ENCODE results near the gene TNS1. TPM values are rescaled to one million over a fixed set of nuclear protein-coding genes. Genes with fewer than 3 reads are reported as not detected.

TNS1 gene
- total and polyA plus RNA-seq, 9 of the 15 experiments (the other 6 are each of a cell fraction or from before 2014, with no cell fraction given) = 0.13 to 2.7 (median 0.77) TPM

DNA sequence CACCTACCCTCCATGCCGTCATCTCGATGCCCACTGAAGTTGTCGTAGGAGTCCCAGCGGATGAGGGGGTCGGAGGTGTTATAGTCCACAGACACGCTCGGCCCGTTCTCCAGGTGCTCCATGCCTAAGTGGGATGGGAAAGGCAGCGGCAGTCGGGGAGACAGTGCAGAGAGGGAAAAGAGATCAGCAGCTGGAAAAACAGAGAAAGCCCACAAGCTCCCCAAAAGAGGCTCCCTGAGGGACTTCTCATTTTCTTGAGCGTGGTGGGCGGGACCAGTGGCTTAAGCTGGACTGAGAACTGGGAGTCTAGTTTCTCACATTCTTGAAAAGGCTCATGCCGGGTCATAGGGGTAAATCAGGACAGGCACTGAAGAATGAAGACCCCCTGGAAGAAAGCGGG is 121.9 kb downstream of the TNS1 start (continued):
- TF ChIP-seq, protein P1, sequence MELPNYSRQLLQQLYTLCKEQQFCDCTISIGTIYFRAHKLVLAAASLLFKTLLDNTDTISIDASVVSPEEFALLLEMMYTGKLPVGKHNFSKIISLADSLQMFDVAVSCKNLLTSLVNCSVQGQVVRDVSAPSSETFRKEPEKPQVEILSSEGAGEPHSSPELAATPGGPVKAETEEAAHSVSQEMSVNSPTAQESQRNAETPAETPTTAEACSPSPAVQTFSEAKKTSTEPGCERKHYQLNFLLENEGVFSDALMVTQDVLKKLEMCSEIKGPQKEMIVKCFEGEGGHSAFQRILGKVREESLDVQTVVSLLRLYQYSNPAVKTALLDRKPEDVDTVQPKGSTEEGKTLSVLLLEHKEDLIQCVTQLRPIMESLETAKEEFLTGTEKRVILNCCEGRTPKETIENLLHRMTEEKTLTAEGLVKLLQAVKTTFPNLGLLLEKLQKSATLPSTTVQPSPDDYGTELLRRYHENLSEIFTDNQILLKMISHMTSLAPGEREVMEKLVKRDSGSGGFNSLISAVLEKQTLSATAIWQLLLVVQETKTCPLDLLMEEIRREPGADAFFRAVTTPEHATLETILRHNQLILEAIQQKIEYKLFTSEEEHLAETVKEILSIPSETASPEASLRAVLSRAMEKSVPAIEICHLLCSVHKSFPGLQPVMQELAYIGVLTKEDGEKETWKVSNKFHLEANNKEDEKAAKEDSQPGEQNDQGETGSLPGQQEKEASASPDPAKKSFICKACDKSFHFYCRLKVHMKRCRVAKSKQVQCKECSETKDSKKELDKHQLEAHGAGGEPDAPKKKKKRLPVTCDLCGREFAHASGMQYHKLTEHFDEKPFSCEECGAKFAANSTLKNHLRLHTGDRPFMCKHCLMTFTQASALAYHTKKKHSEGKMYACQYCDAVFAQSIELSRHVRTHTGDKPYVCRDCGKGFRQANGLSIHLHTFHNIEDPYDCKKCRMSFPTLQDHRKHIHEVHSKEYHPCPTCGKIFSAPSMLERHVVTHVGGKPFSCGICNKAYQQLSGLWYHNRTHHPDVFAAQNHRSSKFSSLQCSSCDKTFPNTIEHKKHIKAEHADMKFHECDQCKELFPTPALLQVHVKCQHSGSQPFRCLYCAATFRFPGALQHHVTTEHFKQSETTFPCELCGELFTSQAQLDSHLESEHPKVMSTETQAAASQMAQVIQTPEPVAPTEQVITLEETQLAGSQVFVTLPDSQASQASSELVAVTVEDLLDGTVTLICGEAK (IDR thresholded peaks at IDR 0.05) = no peak
- TF ChIP-seq, protein P1 (CRISPR knock-in tag; IDR thresholded peaks at IDR 0.05) = no peak
- TF ChIP-seq DDX20 (tag; IDR thresholded peaks at IDR 0.05; ENCODE audit: low read depth) (no peak), GATAD2B (IDR thresholded peaks at IDR 0.05; ENCODE audit: borderline replicate concordance) (no peak), ZSCAN29 (IDR thresholded peaks at IDR 0.05) (no peak), ELK1 (CRISPR knock-in tag; IDR thresholded peaks at IDR 0.05) (no peak)
- TF ChIP-seq, protein P2, sequence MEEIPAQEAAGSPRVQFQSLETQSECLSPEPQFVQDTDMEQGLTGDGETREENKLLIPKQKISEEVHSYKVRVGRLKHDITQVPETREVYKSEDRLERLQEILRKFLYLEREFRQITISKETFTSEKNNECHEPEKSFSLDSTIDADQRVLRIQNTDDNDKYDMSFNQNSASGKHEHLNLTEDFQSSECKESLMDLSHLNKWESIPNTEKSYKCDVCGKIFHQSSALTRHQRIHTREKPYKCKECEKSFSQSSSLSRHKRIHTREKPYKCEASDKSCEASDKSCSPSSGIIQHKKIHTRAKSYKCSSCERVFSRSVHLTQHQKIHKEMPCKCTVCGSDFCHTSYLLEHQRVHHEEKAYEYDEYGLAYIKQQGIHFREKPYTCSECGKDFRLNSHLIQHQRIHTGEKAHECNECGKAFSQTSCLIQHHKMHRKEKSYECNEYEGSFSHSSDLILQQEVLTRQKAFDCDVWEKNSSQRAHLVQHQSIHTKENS (CRISPR knock-in tag; IDR thresholded peaks at IDR 0.05) = no peak

All from K562 (cell line).